Sciatic nerve (tissue), 2 donors: Measurements from ENCODE around the gene SNAP25. TPM values are rescaled to one million over a fixed set of nuclear protein-coding genes. Genes with fewer than 3 reads are reported as not detected.

ENCODE experiments used
- ATAC-seq: fragments of 200-7000 bp; cut with Tn5 transposase; one replicate; pipeline ENCODE4 v1.9.1; 2020; ENCODE audit warnings: mild to moderate bottlenecking, moderate library complexity
- DNase-seq: peaks from one replicate; pipeline ENCODE4 v3.0.0-alpha.2; 2020; ENCODE audit warnings: low spot score
- intact Hi-C: fragments of 100-400 bp; cut with DNase I; formaldehyde crosslinking; loops from one replicate; pipeline ENCODE4 v1.14.2; 2022
- total RNA-seq: library from RNA; stranded (reverse); fragmentation: NEBNext Ultra II Directional; extraction: Animal tissue kit (Norgen Biotek cat#: 25700); gene quantifications from one replicate; pipeline ENCODE4 v1.2.1, GENCODE V29; 2021
- donor health status: DM: no; HTN: no; CAD: no.
- donor health status: DM: no; HTN: no; CAD: no.

Gene SNAP25
- total RNA-seq, 1 donor from 2014 or later: 2.5 TPM

GRCh38 chr20:10253780-10254179 is 35.1 kb downstream of the SNAP25 start:
- ATAC-seq (no peak), DNase-seq (no peak)
- intact Hi-C loops: no loop called here

GRCh38 chr20:10255846-10256245 is 37.2 kb downstream of the SNAP25 start:
- DNase-seq: no peak
- intact Hi-C loops: no loop called here
- ATAC-seq: no peak

GRCh38 chr20:10259166-10259565 is 40.5 kb downstream of the SNAP25 start:
- intact Hi-C loops: no loop called here
- ATAC-seq: no peak

GRCh38 chr20:10260316-10260715 is 41.7 kb downstream of the SNAP25 start:
- DNase-seq (no peak), ATAC-seq (no peak)
- intact Hi-C loops: no loop called here

More at GRCh38 chr20:10259166-10259565, 40.5 kb downstream of the SNAP25 start:
- DNase-seq: no peak

GRCh38 chr20:10261702-10262101 is 43.1 kb downstream of the SNAP25 start:
- ATAC-seq (no peak), DNase-seq (no peak)
- intact Hi-C loops: no loop called here

- ATAC-seq (no peak), DNase-seq (no peak)
- intact Hi-C loops: no loop called here
Measured at GRCh38 chr20:10263385-10264165, 44.9 kb downstream of the SNAP25 start.

GRCh38 chr20:10264166-10264558 is 45.5 kb downstream of the SNAP25 start:
- no peak for DNase-seq
- no peak for ATAC-seq
- intact Hi-C loops: no loop called here

GRCh38 chr20:10268636-10269035 is 50.0 kb downstream of the SNAP25 start:
- ATAC-seq (no peak), DNase-seq (no peak)
- intact Hi-C loops: no loop called here

- intact Hi-C loops: no loop called here
- DNase-seq (no peak), ATAC-seq (no peak)
Measured at GRCh38 chr20:10270630-10271029, 52.0 kb downstream of the SNAP25 start.

GRCh38 chr20:10271494-10272219 is 53.0 kb downstream of the SNAP25 start:
- ATAC-seq (no peak), DNase-seq (no peak)
- intact Hi-C loops: no loop called here

- intact Hi-C loops: no loop called here
- DNase-seq (no peak), ATAC-seq (no peak)
Measured at GRCh38 chr20:10276878-10277580, 58.4 kb downstream of the SNAP25 start.

GRCh38 chr20:10277616-10278015 is 59.0 kb downstream of the SNAP25 start:
- no peak for DNase-seq

GRCh38 chr20:10278412-10278811 is 59.8 kb downstream of the SNAP25 start:
- intact Hi-C loops: no loop called here
- ATAC-seq: no peak
- DNase-seq: no peak

More at GRCh38 chr20:10277616-10278015, 59.0 kb downstream of the SNAP25 start:
- intact Hi-C loops: no loop called here
- no peak for ATAC-seq

- ATAC-seq (no peak), DNase-seq (no peak)
- intact Hi-C loops: no loop called here
Measured at GRCh38 chr20:10280018-10280908, 61.6 kb downstream of the SNAP25 start.

GRCh38 chr20:10281911-10282310 is 63.3 kb downstream of the SNAP25 start:
- DNase-seq (no peak), ATAC-seq (no peak)
- intact Hi-C loops: no loop called here

- DNase-seq: no peak
- intact Hi-C loops: no loop called here
- ATAC-seq: no peak
Measured at GRCh38 chr20:10282979-10283456, 64.4 kb downstream of the SNAP25 start.

GRCh38 chr20:10286356-10286755 is 67.7 kb downstream of the SNAP25 start:
- no peak for ATAC-seq
- DNase-seq: no peak
- intact Hi-C loops: no loop called here

- ATAC-seq: no peak
- intact Hi-C loops: no loop called here
- DNase-seq: no peak
Measured at GRCh38 chr20:10288421-10288820, 69.8 kb downstream of the SNAP25 start.
